HT1080 (cell line): ENCODE measurements around the gene MMAB. TPM values are rescaled to one million over a fixed set of nuclear protein-coding genes. Genes with fewer than 3 reads are reported as not detected.
"Not testable (repeated sequence)": the region's sequence is repeated elsewhere in the genome, so short reads cannot be mapped to it uniquely, and the experiment has no call there.

Experiments
- DNase-seq: peaks from one replicate; pipeline ENCODE4 v3.0.0-alpha.2; 2015; ENCODE audit warnings: low read depth
- total RNA-seq: library from RNA; depleted of rRNA; stranded (reverse); fragments of >200 nt; shearing (Covaris generic); gene quantifications from 2 replicates; pipeline ENCODE4 v1.2.3, GENCODE V29; 2014

The MMAB gene
- total RNA-seq, 1 experiment from 2014 or later = 47.7 TPM

DNA sequence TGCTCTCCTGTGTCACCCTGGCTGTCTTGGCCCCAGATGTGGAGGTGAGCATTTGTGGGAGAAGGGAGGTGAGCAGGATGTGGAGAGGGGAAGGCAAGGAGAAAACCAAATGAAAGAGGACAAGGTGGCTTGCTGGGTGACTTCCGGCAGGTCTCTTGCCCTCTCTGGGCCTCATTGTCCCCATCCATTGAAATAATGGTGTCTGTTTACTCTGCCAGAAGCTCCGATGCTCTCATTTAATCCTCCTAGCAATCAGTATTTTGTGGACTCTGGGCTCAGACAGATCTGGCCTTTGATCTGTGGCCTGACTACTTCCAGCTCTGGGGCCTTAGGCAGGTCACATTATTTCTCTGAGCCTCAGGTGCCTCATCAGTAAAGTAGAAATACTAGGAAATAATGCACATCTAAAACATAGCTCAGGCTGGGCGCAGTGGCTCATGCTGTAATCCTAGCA lies 30.9 kb upstream of the MMAB start:
- DNase-seq = no peak

DNA sequence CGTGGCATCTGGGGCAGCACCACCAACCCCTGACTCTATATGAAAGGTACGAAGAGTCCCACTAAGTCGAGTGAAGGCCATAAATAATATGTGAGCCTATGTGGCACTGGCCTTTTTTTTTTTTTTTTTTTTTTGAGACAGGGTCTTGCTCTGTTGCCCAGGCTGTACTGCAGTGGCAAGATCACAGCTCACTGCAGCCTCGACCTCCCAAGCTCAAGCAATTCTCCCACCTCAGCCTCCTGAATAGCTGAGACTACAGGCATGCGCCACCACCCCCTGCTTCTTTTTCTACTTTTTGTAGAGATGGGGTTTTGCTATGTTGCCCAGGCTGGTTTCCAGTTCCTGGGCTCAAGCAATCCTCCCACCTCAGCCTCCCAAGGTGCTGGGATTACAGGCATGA lies 28.8 kb upstream of the MMAB start:
- DNase-seq = not testable (repeated sequence)

DNA sequence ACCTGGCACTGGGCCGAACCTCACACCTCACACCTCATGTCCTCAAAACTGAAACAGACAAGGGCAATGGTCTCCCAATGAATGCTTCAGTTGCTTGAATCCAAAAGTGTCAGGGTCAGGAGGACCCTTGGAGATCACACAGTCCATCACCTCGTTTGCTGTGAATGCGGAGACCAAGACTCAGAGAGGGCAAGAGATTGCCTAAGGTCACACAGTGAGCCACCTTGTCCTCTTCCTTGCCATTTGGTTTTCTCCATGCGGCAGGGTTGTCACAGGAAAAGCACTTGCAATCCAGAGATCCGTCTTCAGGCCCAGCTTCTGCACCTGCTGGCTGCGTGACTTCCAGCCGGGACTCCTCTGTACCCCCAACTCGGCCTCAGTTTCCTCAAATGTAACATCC lies 28.3 kb upstream of the MMAB start:
- no peak for DNase-seq

DNA sequence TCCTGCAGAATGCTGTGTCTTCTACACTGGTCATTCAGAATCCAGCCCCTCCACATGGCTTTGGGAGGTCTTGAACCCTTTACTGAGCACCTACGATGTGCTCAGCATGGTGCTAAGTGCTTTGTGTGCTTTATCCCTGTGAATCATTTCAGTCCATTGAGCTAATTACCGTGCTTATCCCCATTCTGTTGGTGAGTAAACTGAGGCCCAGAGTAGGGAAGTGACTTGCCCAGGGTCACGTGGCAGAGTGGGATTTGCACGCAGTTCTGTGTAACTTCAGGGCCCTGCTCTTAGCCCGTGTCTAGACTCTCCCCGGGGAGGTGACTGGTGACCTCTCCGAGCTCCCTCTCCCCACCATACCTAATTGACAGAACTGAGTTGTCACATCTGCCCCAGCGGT lies 27.7 kb upstream of the MMAB start:
- no peak for DNase-seq

DNA sequence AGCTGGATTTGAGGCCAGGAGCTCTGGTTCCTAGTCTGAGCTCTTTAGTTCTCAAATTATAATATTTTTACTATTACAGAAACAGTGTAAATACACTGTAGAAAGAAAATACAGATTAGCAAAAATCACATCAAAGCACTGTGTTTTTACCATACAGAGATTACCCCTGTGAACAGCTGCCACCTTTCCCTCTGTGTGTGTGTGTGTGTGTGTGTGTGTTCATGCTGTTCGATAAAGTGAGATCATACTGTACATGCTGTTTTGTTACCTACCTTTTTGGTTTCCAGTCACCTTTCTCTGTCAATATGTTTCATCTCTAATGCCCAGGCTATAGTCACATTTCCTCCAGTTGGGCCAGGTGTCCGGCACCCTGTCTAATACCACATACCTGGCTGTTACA lies 27.2 kb upstream of the MMAB start:
- DNase-seq = no peak

DNA sequence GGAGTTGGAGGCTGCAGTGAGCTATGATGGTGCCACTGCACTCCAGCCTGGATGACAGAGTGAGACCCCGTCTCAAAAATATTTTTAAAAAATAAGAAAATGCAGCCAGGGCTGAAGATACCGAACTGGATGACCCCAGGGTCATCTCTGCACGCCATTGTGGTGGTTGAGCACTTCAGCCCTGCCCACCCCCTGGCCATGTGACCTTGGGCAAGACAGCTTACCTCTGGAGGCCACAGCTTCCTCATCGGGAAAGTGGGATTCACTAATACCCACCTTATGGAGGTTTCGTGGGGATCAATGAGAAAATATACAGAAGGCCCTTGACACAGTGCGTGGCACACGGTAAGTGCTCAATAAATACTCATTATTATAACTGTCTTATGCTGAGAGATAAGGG lies 25.8 kb upstream of the MMAB start:
- no peak for DNase-seq

DNA sequence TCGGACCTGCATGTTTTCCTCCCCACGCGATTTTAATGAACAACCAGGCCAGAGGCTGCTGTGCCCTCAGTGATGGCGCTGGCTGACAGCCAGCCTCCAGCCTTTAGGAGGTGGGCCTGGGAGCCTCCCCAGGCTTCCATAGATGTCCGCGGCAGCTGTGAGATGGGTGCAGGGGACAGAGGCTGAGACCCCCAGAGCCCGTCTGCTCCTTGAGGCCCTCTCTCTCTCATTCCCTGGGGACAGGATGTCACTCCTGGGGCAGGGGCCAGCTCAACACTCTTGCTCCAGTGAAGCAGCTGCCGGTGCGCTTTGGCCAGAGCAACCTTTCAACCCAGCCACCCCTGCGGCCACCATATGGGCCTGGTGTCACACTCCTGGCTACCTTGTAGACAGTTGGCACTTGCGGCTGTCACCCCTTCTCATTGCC lies 25.1 kb upstream of the MMAB start:
- DNase-seq = no peak

DNA sequence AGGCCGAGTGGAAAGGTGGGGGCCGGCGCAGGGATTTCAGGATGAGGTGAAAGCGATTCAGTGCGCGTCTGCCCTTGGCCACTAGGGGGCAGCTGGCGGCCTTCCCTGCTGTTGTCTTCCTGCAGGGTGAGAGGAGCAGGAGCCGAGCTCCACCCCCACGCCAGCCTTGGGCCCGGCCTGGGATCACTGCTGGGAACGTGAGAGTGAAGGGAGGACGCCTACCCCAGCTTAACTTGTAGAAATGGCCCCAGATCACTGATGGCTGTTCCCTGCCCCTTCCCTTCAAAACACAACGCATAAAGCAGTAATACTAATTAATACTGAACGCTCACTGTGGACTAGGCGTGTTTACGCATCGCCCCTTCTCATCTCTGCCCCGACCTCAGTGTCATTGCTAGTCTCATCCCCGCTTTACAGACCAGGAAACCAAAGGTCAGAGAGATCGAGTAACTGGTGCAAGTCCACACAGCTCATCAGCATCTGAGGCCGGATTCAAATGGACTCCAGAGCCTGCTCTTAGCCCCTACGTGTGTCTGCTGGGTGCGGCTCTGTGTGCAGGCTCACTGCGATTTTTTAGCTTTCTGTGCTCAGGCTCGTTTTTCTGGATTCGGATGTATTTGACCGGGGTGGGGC lies 24.6 kb upstream of the MMAB start:
- peak; percentile 81 for DNase-seq

DNA sequence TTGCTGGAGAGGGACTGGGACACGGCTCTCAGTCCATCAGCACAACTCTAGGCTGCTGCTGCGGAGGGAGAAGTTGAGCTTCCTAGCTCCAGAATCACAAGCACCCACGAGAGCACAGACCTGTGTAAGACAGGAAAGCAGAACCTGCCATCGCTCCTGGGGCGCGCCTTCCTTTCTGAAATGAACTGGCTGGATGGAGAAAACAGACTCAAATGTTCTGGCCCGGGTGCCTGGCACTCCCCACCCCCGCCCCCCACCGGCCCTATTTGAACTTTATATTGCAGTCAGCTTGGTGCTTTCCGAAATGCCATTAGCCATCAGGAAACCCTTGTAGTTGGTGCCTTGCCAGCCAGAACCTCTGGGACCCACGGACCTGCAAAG lies 24.1 kb upstream of the MMAB start:
- DNase-seq = no peak

DNA sequence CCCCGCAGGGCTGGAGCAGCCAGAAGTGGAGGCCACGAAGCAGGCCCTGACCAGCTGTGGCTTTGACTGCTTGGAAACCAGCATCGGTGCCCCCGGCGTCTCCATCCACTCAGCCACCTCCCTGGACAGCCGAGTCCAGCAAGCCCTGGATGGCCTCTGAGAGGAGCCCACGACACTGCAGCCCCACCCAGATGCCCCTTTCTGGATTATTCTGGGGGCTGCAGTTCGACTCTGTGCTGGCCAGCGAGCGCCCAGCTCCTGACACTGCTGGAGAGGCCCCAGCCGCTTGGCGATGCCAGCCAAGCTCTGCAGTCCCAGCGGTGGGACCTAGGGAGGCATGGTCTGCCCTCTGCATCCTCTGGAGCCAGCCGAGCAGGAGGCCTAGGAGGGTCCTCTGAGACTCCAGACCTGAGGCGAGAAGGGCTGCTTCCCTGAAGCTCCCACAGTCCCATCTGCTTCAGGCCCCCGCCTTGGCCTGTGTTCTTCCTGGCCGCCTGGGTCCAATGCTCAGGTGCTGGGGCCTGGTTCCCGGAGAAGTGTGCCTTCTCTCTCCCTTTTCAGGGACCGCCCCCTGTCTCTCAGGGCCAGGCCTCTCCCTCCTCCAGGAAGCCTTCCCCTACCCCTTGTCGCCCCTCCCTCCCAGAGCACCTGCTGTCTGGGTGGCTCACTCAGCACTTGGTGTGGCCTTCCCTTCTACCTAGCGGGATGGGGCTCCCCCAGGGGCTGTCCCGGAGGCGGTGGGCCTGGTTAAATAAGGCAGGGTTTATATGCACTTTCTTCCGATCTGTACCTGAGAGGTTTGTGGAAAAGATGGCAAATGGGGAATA lies 23.3 kb upstream of the MMAB start:
- no peak for DNase-seq

DNA sequence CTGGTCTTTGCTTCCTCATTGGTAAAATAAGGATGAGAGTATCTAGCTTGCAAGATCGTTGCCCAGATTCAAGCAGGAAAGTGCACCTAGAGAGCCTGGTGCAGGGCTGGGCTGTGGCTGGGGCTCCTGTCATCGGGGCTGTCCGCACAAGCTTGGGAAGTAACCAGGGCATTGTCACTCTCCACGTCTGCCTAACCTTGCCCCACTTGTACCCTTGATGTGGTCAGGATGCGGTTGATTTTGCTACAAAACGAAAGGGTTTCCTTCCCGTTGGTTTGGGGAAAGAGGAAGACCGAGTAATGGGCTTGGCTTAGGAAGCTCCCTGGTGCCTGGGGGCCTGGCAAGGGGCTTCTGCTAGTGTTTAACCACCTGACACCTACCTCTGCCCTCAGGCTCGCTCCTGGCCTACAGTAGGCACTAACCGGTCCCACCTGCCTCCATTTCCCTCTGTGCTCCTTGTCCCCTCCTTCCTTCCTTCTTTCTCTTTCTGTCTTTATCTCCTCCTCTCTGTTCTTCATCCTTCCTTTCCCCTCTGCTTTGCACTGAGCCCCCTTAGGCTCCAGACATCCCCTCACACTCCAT lies 22.1 kb upstream of the MMAB start:
- DNase-seq = no peak

DNA sequence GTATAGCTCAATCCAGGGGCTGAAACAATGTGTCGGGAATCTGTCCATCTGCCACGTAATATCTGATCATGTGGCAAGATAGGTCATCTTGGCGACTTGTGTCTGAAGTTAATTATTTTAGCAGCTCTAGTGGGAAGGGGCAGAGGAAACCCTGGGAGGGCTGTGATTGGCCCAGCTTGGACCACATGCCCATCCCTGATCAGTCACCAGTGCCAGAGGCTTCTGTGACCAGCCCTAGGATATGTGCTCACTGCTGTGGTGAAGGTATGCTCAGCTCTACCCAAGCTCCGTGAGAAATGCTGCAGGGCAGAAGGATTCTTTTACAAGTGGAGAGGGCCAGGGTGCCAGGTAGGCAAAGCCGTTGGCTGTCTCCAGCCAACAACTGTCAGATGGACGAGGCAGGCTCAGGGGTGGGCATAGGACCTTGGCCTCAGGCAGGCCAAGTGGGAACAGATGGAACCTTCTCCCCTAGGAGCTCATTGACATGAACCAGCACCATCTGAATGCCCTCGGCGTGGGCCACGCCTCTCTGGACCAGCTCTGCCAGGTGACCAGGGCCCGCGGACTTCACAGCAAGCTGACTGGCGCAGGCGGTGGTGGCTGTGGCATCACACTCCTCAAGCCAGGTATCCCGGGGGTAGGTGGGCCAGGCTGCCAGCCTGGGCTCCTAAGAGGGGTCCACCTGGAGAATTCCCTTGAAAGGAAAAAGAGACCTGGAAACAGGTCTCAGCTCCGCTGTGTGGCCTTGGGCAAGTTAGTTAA lies 21.4 kb upstream of the MMAB start:
- DNase-seq = no peak

DNA sequence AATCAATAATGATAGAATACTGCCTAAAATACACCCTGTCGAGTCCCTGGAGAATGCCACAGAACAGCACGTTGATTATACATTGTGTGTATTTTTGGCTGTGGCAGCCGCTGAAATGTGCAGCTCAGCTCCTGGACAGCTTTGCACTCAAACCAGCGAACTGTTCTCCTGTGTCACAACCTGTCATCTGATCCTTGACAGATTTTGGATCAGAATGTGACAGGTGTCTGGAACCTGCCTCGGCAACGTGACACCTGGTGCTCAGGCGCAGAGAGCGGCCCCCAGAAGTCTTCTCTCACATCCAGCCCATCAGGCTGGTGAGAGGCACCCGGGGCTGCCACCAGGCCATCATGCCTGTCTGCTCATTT lies 19.6 kb upstream of the MMAB start:
- DNase-seq = no peak

DNA sequence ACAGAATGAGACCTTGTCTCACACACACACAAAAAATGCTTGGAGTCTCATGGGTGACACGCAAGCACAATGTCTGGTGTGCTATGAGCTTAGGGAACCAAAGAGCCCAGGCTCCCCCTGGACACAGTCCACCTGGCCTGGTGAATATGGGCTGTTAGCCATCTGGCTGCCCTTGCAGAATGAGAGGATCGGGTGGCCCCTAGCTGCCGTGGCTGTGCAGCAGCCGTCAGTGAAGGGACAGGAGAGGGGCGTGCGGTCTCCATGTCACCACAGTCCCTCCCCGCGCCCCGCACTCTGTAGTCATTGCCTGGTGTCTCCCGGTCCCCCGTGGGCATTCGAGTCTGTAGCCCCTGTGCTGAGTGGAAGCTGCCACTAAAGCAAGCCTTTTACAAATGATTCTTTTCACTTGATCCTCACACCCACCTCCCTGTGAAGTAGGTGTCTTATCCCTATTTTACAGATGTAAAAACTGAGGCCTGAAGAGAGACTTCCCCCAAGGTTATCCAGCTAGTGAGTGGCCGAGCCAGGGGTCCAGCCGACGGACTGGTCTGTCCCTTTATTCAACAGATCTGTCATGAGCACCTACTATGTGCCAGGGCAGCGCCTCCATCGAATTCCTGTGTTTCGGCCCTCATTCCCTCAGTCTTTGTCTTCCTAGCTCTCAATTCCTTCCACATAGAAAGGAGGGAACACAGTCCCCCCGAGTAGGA lies 19.0 kb upstream of the MMAB start:
- DNase-seq = no peak

DNA sequence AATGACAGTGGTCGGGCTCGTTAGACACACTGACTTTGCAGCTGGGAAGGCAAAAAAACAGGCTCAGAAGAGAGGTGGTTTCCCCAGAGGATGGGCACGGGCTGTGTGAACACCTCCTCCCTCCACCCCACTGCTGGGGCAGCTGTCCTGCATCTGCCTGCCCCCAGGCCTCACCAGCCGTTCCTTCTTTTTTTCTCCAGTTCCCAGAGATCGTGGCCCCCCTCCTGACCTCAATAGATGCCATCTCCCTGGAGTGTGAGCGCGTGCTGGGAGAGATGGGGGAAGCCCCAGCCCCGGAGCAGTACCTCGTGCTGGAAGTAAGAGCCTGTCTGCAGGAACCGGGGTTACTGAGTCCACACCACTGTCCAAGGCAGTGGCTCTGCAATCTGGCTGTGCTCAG lies 17.7 kb upstream of the MMAB start:
- no peak for DNase-seq

DNA sequence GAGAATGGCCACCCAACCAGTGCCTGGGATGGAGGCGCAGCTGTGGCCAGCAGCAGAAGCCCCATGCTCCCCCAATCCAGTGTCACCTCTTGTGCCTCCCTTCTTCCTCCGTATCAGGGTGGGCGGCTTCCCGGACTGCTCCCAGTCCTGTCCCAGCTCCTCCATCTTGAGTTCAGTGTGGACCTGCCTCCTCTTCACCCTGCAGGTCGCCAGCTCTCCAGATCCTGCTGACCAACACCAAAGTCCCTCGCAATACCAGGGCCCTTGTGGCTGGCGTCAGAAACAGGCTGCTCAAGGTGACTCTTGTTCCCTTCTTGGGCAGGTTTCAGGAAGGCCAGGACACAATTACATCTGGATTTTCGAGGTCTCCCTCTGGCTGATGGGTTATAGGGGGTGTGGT lies 17.3 kb upstream of the MMAB start:
- DNase-seq = no peak

DNA sequence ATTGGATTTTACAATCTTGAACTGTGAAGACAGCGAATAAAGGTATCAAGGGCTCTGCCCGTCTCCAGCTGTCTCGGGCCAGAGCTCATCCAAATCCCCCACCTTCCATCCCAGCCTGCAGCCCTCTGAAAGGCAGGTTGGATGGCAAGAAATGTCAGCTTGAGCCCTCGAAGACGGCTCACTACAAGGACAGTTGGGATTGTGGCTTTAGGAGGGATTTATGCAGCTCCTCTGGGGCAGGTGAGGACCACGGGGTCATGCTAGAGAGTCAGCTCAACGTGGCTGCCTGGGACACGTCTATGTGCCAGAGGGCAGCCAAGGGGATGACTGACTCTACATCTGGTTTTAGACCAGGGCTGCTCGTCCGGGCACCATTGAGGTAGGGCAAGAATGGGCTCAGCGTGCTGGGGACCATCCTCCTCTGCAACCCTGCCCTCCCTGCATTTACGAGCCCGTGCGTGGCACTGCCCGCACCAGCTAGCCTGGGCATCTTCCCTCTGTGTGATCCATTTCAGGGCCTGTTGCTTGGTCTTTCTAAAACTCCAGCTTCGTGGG lies 16.5 kb upstream of the MMAB start:
- no peak for DNase-seq

DNA sequence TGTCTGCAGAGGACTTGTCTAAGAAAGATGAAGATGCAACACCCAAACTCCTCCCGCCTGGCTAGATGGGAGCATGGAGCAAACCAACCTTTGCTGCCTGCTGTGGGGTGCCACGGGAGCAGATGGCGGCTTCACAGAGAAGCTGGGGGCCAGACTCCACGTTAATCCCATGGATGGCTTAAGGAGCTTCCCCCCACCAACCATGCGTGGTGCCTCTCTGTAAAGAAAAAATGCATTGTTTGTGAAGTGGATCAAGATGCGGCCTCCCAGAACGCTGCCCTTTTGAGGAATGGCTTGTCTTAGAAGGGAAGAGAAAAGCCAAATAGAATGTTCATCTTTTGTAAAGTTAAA lies 15.9 kb upstream of the MMAB start:
- no peak for DNase-seq

DNA sequence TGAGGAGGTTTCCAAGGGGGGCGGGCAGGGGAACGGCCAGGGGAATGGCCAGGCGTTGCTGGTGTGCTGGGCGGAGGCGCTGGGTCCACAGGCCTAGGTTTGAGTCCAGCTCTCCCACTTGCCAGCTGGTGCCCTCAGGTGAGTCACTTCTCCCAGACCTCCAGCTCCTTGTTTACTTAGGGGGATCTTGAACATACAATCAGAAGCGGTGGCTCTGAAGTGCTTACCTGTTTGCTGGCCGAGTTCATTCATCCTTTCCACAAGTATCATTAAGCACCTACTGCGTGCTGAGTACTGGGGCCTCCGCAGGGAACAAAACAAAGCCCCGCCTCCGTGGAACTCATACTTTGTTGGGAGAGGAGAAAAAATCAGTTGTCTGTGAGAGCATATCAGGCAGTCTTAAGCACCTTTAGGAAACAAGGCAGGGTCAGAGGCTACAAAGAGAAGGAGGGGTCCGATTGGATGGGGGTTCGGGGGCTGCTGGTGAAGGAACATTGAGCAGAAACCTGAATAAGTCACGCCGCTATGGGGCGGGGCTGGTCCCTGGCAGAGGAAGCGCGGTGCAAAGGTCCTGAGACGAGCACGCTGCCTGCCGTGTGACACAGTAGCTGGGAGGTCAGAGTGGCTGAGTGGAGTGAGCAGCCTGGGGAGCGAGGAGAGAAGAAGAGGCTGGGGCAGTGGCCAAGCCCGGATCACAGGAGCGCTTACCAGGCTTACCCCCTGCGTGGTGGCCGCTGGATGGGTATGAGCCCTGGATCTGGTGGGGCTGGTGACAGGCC lies 15.3 kb upstream of the MMAB start:
- DNase-seq = no peak

DNA sequence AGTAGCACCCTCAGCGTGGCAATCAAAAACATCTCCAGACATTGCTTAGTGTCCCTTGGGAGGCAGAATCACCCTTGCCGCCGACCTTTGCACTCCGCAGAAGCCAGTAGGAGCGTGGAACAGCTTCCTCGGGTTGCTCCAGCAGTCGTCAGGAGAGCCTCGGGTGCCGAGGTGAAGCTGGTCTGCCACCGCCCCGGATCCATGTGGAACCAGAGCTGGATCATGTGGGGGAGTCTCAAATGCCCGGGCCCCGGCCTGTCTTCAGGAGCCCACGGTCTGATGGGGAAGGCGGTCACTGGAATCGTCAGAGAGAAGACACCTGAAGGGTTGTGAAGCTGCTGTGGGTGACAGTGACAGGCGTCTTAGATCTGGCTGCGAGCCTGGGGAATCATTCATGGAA lies 14.6 kb upstream of the MMAB start:
- DNase-seq = no peak
